ENCODE measurements around the gene GNAS-AS1.

- no peak for TF ChIP-seq EZH2 (IDR thresholded peaks at IDR 0.05; ENCODE audit: low read depth)
- TF ChIP-seq, protein P1, sequence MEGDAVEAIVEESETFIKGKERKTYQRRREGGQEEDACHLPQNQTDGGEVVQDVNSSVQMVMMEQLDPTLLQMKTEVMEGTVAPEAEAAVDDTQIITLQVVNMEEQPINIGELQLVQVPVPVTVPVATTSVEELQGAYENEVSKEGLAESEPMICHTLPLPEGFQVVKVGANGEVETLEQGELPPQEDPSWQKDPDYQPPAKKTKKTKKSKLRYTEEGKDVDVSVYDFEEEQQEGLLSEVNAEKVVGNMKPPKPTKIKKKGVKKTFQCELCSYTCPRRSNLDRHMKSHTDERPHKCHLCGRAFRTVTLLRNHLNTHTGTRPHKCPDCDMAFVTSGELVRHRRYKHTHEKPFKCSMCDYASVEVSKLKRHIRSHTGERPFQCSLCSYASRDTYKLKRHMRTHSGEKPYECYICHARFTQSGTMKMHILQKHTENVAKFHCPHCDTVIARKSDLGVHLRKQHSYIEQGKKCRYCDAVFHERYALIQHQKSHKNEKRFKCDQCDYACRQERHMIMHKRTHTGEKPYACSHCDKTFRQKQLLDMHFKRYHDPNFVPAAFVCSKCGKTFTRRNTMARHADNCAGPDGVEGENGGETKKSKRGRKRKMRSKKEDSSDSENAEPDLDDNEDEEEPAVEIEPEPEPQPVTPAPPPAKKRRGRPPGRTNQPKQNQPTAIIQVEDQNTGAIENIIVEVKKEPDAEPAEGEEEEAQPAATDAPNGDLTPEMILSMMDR (conservative IDR thresholded peaks at IDR 0.05): no peak
These were observed 14.0 kb downstream of the GNAS-AS1 start for GRCh38 chr20:58836616-58837204.
